Measurements from ENCODE around the gene SOX8. TPM values are rescaled to one million over a fixed set of nuclear protein-coding genes. Genes with fewer than 3 reads are reported as not detected.

Gene SOX8
- total and polyA plus RNA-seq, 10 of the 15 experiments (the other 5 are each of a cell fraction or from before 2014, with no cell fraction given) = not detected

DNA sequence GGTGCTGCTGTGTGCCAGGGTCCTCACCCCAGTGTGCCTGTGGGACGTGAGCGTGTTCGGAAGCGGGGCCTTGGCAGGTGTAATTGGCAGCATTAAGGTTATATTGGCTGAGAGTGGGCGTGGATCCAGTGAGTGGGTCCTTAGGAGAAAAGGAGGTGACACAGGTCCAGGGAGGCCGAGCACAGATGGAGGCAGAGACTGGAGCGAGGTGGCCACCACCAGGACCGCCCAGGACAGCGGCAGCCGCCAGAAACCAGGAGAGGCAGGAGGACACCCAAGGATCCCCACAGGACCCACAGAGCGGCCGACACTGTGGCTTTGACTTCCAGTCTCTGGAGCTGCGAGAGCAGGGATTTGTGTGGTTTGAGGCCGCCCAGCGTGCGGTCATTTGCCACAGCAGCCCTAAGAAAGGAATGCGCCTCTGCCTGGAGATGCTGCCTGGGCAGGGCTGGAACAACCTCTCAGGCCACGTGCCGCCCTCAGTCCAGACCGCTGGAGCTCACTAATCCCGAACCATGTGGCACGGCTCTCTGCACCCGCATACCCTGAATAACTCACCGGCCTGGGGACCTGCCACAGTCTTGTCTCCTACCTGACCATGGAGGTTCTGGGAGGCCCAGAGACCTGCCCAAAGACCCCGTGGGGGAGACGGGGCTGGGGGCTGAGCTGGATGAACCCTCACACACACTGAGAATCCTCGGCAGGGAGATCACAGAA is 45.4 kb downstream of the SOX8 start:
- Histone ChIP-seq H3K4me1 (ENCODE audit: control insufficient read depth, insufficient read depth, low read length) (no peaks in the 10 kb centered on the region), H3K79me2 (ENCODE audit: control insufficient read depth, insufficient read depth, low read length) (no peaks in the 10 kb centered on the region), H3K9me3 (replicated peaks; ENCODE audit: control insufficient read depth, insufficient read depth, low read length) (no peaks in the 10 kb centered on the region), H3K9ac (ENCODE audit: control insufficient read depth, insufficient read depth, low read length) (no peak overlapping the region), H3K4me2 (ENCODE audit: control insufficient read depth, insufficient read depth) (no peak overlapping the region), H3K27me3 (replicated peaks in 1 of 2; ENCODE audit: control insufficient read depth in 2 of 2, insufficient read depth in 2 of 2, low read length in 1 of 2) (no peaks in the 10 kb centered on the region), H3K27ac (ENCODE audit: control insufficient read depth, insufficient read depth) (no peak overlapping the region), H2AFZ (ENCODE audit: control insufficient read depth, low read depth, low read length) (no peak overlapping the region), H4K20me1 (ENCODE audit: control insufficient read depth, insufficient read depth) (no peaks in the 10 kb centered on the region), H3K36me3 (ENCODE audit: control insufficient read depth in 2 of 2, insufficient read depth in 2 of 2, low read length in 1 of 2) (no peaks in the 10 kb centered on the region), H3K4me3 (no peak overlapping the region)
- DNase-seq (ENCODE audit: low read depth, low spot score) = no peak
- BruUV-seq (replicated peaks) = no TSS peak
- SMC1A ChIA-PET (ENCODE audit: uncharacterized antibody, unreplicated experiment) = no interaction called here
- no peak for TF ChIP-seq BCL11A (IDR thresholded peaks at IDR 0.05; ENCODE audit: low read depth, low read length)
- no peak for TF ChIP-seq HCFC1 (IDR thresholded peaks at IDR 0.05; ENCODE audit: low read length)
- TF ChIP-seq, protein P1, sequence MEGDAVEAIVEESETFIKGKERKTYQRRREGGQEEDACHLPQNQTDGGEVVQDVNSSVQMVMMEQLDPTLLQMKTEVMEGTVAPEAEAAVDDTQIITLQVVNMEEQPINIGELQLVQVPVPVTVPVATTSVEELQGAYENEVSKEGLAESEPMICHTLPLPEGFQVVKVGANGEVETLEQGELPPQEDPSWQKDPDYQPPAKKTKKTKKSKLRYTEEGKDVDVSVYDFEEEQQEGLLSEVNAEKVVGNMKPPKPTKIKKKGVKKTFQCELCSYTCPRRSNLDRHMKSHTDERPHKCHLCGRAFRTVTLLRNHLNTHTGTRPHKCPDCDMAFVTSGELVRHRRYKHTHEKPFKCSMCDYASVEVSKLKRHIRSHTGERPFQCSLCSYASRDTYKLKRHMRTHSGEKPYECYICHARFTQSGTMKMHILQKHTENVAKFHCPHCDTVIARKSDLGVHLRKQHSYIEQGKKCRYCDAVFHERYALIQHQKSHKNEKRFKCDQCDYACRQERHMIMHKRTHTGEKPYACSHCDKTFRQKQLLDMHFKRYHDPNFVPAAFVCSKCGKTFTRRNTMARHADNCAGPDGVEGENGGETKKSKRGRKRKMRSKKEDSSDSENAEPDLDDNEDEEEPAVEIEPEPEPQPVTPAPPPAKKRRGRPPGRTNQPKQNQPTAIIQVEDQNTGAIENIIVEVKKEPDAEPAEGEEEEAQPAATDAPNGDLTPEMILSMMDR (IDR thresholded peaks at IDR 0.05 in 2 of 3, conservative IDR thresholded peaks at IDR 0.05 in 1 of 3; ENCODE audit: control insufficient read depth in 2 of 3, extremely low read depth in 1 of 3, insufficient read depth in 1 of 3, low read depth in 3 of 3, low read length in 3 of 3) = no peak
- TF ChIP-seq ZNF207 (IDR thresholded peaks at IDR 0.05; ENCODE audit: borderline replicate concordance) = no peak
- TF ChIP-seq ATF7 (IDR thresholded peaks at IDR 0.05; ENCODE audit: low read depth) = no peak
- TF ChIP-seq CHD4 (IDR thresholded peaks at IDR 0.05) = no peak
- TF ChIP-seq POU2F2 (IDR thresholded peaks at IDR 0.05; ENCODE audit: borderline replicate concordance, low read depth, low read length) = no peak
- TF ChIP-seq SMAD1 (IDR thresholded peaks at IDR 0.05; ENCODE audit: low read depth, partially characterized antibody) = no peak
- TF ChIP-seq GABPA (IDR thresholded peaks at IDR 0.05; ENCODE audit: low read depth) = no peak
- CTCF ChIA-PET = no interaction called here
- in situ Hi-C loops (cut with MboI) (no loop called here), intact Hi-C loops (cut with micrococcal nuclease; ENCODE audit: unreplicated experiment) (no loop called here)
- no peak for ATAC-seq
- POLR2A ChIA-PET = no interaction called here
- no peak for FAIRE-seq
- RAD21 ChIA-PET (ENCODE audit: unreplicated experiment) = no interaction called here
- 66% methylated on average over 27 of the region's 27 CpGs for WGBS (ENCODE audit: insufficient coverage, insufficient replicate concordance, low lambda C conversion rate, missing lambda C conversion rate)

All from GM12878 (cell line).